AG04450 (cell line): Measurements from ENCODE around the gene TNIK. TPM values are rescaled to one million over a fixed set of nuclear protein-coding genes. Genes with fewer than 3 reads are reported as not detected.

Source experiments
- CTCF ChIA-PET: fragments of 300-600, 350-600 bp; formaldehyde crosslinking; extraction: SDS; loops from one replicate; lab custom pipeline; 2022; ENCODE audit warnings: antibody characterized with exemption, inconsistent platforms; lab: Charles Lee
- POLR2A ChIA-PET: fragments of 350-600 bp; formaldehyde crosslinking; extraction: SDS; loops from one replicate; lab custom pipeline; 2021; ENCODE audit warnings: antibody characterized with exemption, inconsistent platforms; lab: Yijun Ruan, JAX
- DNase-seq: peaks from one replicate; pipeline ENCODE4 v3.0.0-alpha.2; 2011; ENCODE audit warnings: low read depth, low spot score
- H3K27ac ChIP-seq: one replicate; pipeline ENCODE4 v1.5.1; 2012; ENCODE audit warnings: low read depth, low read length, control low read depth
- H3K27me3 ChIP-seq: one replicate; pipeline ENCODE4 v1.6.0; 2012; ENCODE audit warnings: low read length; ENCODE audit not compliant: control insufficient read depth, insufficient read depth
- H3K4me3 ChIP-seq: 2 replicates; pipeline ENCODE4 v1.5.1; 2011; ENCODE audit warnings: mild to moderate bottlenecking, low read depth, low read length, control low read depth
- H3K9me3 ChIP-seq: 2 replicates; pipeline ENCODE4 v1.5.1; 2012; ENCODE audit warnings: low read length; ENCODE audit not compliant: control insufficient read depth, insufficient read depth
- CTCF ChIP-seq: IDR thresholded peaks from 2 replicates; pipeline ENCODE4 v1.5.1; 2011; ENCODE audit warnings: low read depth, low read length, control low read depth, inconsistent platforms
- polyA plus RNA-seq: library from polyadenylated mRNA; depleted of rRNA; stranded (reverse); fragments of >200 nt; gene quantifications from 2 replicates; pipeline ENCODE4 v1.2.3, GENCODE V29; 2011

TNIK gene
- polyA plus RNA-seq, 1 experiment = 9.0 TPM

GRCh38 chr3:171419457-171419856 lies 40.7 kb downstream of the TNIK start:
- Histone ChIP-seq H3K4me3 (no peak overlapping the region), H3K27ac (no peak overlapping the region), H3K27me3 (no peaks in the 10 kb centered on the region), H3K9me3 (no peaks in the 10 kb centered on the region)
- no peak for DNase-seq
- CTCF ChIA-PET = interaction anchor here (0.5 to 0.6 kb wide), 2 partner anchors 97 to 593 kb away, joined by 3 to 4 read pairs; no protein-coding TSS in a partner anchor
- TF ChIP-seq CTCF = no peak
- POLR2A ChIA-PET = no interaction called here

DNA sequence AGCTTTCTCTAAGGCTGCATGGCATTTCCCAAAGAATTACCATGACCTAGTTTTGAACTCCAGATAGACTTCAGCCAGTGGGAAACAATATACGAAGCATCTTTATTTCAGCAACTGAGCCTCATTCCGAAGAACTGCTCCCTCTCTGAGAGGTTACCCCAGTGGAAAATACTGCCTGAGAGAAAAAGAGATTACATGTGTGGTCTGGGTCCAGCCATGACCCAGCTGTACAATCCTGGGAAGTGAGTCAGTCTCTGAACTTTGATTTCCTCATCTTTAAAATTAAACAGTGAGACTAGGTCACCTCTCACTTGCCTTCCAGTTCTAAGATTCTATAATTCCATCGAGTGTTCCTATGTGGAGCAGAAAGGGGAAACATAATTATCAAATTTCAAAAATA lies 42.4 kb downstream of the TNIK start:
- ChIA-PET POLR2A (no interaction called here), CTCF (no interaction called here)

GRCh38 chr3:171417137-171417536 lies 43.1 kb downstream of the TNIK start:
- DNase-seq = no peak
- no peak for TF ChIP-seq CTCF
- no peaks in the 10 kb centered on the region for H3K9me3 ChIP-seq
- CTCF ChIA-PET = interaction anchor here (1.6 kb wide), 1 partner anchor 367 kb away, joined by 3 read pairs; no protein-coding TSS in a partner anchor
- no peaks in the 10 kb centered on the region for H3K27me3 ChIP-seq
- H3K4me3 ChIP-seq = no peak overlapping the region
- no peak overlapping the region for H3K27ac ChIP-seq
- POLR2A ChIA-PET = no interaction called here

More for the DNA sequence above, 42.4 kb downstream of the TNIK start:
- Histone ChIP-seq H3K27me3 (no peaks in the 10 kb centered on the region), H3K9me3 (no peaks in the 10 kb centered on the region), H3K4me3 (no peak overlapping the region), H3K27ac (peak overlapping the region; percentile 91)
- peak; percentile 80 for DNase-seq
- TF ChIP-seq CTCF = no peak

DNA sequence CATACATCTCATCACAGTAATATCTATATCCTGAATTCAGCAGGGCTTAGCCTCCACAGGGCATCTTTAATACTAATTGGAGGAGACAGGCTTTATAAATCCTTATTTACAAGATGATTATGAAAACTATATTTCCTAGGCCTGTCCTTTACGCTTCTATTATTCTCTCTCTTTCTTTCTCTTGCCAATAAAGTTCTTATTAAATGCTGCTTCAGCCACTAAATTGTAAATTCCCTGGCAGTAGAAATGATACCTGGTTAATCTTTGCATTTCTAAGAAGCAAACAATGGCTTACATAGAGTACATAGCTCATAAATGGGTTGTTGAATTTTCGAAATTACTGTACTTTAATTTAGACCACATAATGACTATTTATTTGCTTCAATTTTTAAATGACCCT lies 43.5 kb downstream of the TNIK start:
- H3K9me3 ChIP-seq = no peaks in the 10 kb centered on the region
- no peak for TF ChIP-seq CTCF
- ChIA-PET POLR2A (no interaction called here), CTCF (interaction anchor here (1.6 kb wide), 1 partner anchor 367 kb away, joined by 3 read pairs; no protein-coding TSS in a partner anchor)
- no peak for DNase-seq
- no peaks in the 10 kb centered on the region for H3K27me3 ChIP-seq
- no peak overlapping the region for H3K27ac ChIP-seq
- H3K4me3 ChIP-seq = no peak overlapping the region

DNA sequence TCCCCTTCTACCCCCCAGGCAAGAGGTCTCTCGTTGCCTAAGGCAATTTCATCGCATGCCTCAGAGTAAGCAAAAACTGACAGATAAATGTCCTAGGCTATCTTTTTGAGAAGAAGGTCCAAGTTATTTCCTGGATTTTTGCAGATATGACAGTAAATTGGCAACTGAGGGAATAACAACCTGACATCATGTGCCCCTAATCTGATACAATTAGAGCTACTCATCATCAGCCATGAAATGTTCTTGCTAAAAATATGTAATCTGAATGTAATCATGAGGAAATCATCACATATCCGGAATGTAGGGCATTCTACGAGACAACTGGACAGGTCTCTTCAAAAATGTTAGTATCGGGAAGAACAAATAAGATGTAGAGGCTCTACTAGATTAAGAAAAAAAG lies 44.1 kb downstream of the TNIK start:
- no peak for DNase-seq
- H3K27ac ChIP-seq = no peak overlapping the region

More for the DNA sequence above, 44.1 kb downstream of the TNIK start:
- TF ChIP-seq CTCF = no peak
- Histone ChIP-seq H3K9me3 (no peaks in the 10 kb centered on the region), H3K4me3 (no peak overlapping the region), H3K27me3 (no peaks in the 10 kb centered on the region)
- POLR2A ChIA-PET = no interaction called here
- CTCF ChIA-PET = interaction anchor here (1.6 kb wide), 1 partner anchor 366 kb away, joined by 3 read pairs; no protein-coding TSS in a partner anchor
